SK-N-SH (cell line): Measurements from ENCODE around the gene NAGA. TPM values are rescaled to one million over a fixed set of nuclear protein-coding genes. Genes with fewer than 3 reads are reported as not detected.

Source experiments
- CTCF ChIA-PET: fragments of 300-600, 350-600 bp; formaldehyde crosslinking; extraction: SDS; loops from one replicate; lab custom pipeline; 2021; lab: Yijun Ruan, JAX
- POLR2A ChIA-PET: fragments of 350-600 bp; sonication (Branson Sonifier 250); formaldehyde crosslinking; extraction: SDS; loops from one replicate; lab custom pipeline; 2020; ENCODE audit warnings: antibody characterized with exemption, inconsistent platforms; lab: Yijun Ruan, JAX
- DNase-seq: peaks from one replicate; pipeline ENCODE4 v3.0.0; 2012
- H2AFZ ChIP-seq: fragments of 200-600 bp; sonication (generic); 2 replicates; pipeline ENCODE4 v1.8.1; 2016; ENCODE audit warnings: antibody characterized with exemption, mild to moderate bottlenecking, low read depth
- H3F3A ChIP-seq: fragments of 200-600 bp; sonication (generic); replicated peaks from 2 replicates; pipeline ENCODE3; 2016; ENCODE audit warnings: antibody characterized with exemption, mild to moderate bottlenecking; ENCODE audit not compliant: insufficient read depth
- H3K27ac ChIP-seq, 2 experiments: fragments of 200-500 bp in 1 of 2; fragments of 200-600 bp in 1 of 2; sonication (Bioruptor generic) in 1 of 2; sonication (generic), shearing (Covaris generic) in 1 of 2; 2 replicates each; pipeline versions ENCODE4 v1.5.1 to v1.6.1; 2014 to 2016; ENCODE audit warnings: low read depth in 2 of 2, inconsistent platforms in 1 of 2, low read length in 1 of 2, mild to moderate bottlenecking in 1 of 2, mixed read lengths in 1 of 2
- H3K27me3 ChIP-seq: fragments of 200-600 bp; sonication (generic), shearing (Covaris generic); 2 replicates; pipeline ENCODE4 v1.6.1; 2016; ENCODE audit warnings: mixed run types; ENCODE audit not compliant: insufficient read depth
- H3K36me3 ChIP-seq, 2 experiments: fragments of 200-500 bp in 1 of 2; fragments of 200-600 bp in 1 of 2; sonication (Bioruptor generic) in 1 of 2; sonication (generic) in 1 of 2; replicated peaks in 1 of 2; 2 replicates each; pipeline versions ENCODE3 to v1.5.1; 2014 to 2016; ENCODE audit warnings: low read length in 1 of 2, mild to moderate bottlenecking in 1 of 2; ENCODE audit not compliant: insufficient read depth in 2 of 2, control insufficient read depth in 1 of 2
- H3K4me1 ChIP-seq, 2 experiments: fragments of 200-500 bp in 1 of 2; fragments of 200-600 bp in 1 of 2; sonication (Bioruptor generic) in 1 of 2; sonication (generic), shearing (Covaris generic) in 1 of 2; 2 replicates each; pipeline versions ENCODE4 v1.5.1 to v1.6.1; 2014 to 2016; ENCODE audit warnings: low read depth in 1 of 2, low read length in 1 of 2, mixed run types in 1 of 2; ENCODE audit not compliant: insufficient read depth in 2 of 2, control insufficient read depth in 1 of 2
- H3K4me2 ChIP-seq: fragments of 200-600 bp; sonication (generic), shearing (Covaris generic); 2 replicates; pipeline ENCODE4 v1.6.1; 2017; ENCODE audit warnings: mixed run types
- H3K4me3 ChIP-seq, 2 experiments: fragments of 200-500 bp in 1 of 2; fragments of 200-600 bp in 1 of 2; sonication (Bioruptor generic) in 1 of 2; sonication (generic), shearing (Covaris generic) in 1 of 2; 2 replicates each; pipeline versions ENCODE4 v1.5.1 to v1.8.1; 2014 to 2016; ENCODE audit warnings: low read depth in 2 of 2, inconsistent platforms in 1 of 2, low read length in 1 of 2, mild to moderate bottlenecking in 1 of 2, mixed read lengths in 1 of 2, moderate library complexity in 1 of 2
- H3K79me2 ChIP-seq: fragments of 200-600 bp; sonication (generic); 2 replicates; pipeline ENCODE4 v1.8.1; 2017; ENCODE audit warnings: mild to moderate bottlenecking; ENCODE audit not compliant: insufficient read depth
- H3K9ac ChIP-seq: fragments of 200-600 bp; sonication (generic); 2 replicates; pipeline ENCODE4 v1.6.1; 2017; ENCODE audit warnings: mixed run types
- H3K9me2 ChIP-seq: fragments of 200-600 bp; sonication (generic); 2 replicates; pipeline ENCODE4 v1.6.1; 2017; ENCODE audit warnings: mixed run types
- H3K9me3 ChIP-seq: fragments of 200-600 bp; sonication (generic); 2 replicates; pipeline ENCODE4 v1.6.1; 2017; ENCODE audit warnings: mixed run types, mild to moderate bottlenecking, moderate library complexity
- H4K20me1 ChIP-seq: fragments of 200-600 bp; sonication (generic); 2 replicates; pipeline ENCODE4 v1.6.1; 2017; ENCODE audit warnings: mild to moderate bottlenecking, mixed run types; ENCODE audit not compliant: insufficient read depth
- CHD2 ChIP-seq: fragments of 150-350 bp; IDR thresholded peaks from 2 replicates; pipeline ENCODE4 v1.6.1; 2018; ENCODE audit warnings: low read length; ENCODE audit not compliant: partially characterized antibody
- EP300 ChIP-seq, 2 experiments: IDR thresholded peaks; 2 replicates each; pipeline versions ENCODE4 v1.4.0 to v1.6.1; 2012; ENCODE audit warnings: borderline replicate concordance in 1 of 2, low read depth in 1 of 2, low read length in 1 of 2
- FOSL2 ChIP-seq: IDR thresholded peaks from 2 replicates; pipeline ENCODE4 v1.4.0; 2012; ENCODE audit warnings: low read depth, mild to moderate bottlenecking, moderate library complexity, borderline replicate concordance
- GABPA ChIP-seq: IDR thresholded peaks from 2 replicates; pipeline ENCODE4 v1.4.0; 2012; ENCODE audit warnings: low read depth, mild to moderate bottlenecking
- GATA2 ChIP-seq: sonication (generic); formaldehyde crosslinking; IDR thresholded peaks from 2 replicates; pipeline ENCODE4 v1.5.0; 2020; ENCODE audit warnings: mild to moderate bottlenecking, missing genetic modification reagents
- JUND ChIP-seq: IDR thresholded peaks from 2 replicates; pipeline ENCODE4 v1.4.0; 2012
- MEF2A ChIP-seq: IDR thresholded peaks from 2 replicates; pipeline ENCODE4 v1.4.0; 2012; ENCODE audit warnings: low read depth, borderline replicate concordance
- MXI1 ChIP-seq: IDR thresholded peaks from 2 replicates; pipeline ENCODE4 v1.6.1; 2012; ENCODE audit warnings: mild to moderate bottlenecking, low read depth, low read length, improper control_type of control experiment
- NFIC ChIP-seq: IDR thresholded peaks from 2 replicates; pipeline ENCODE4 v1.4.0; 2012; ENCODE audit warnings: borderline replicate concordance
- NRF1 ChIP-seq: IDR thresholded peaks from 2 replicates; pipeline ENCODE4 v1.6.1; 2012; ENCODE audit warnings: low read depth, mild to moderate bottlenecking, low read length
- RFX5 ChIP-seq: IDR thresholded peaks from 2 replicates; pipeline ENCODE4 v1.6.1; 2012; ENCODE audit warnings: mild to moderate bottlenecking, improper control_type of control experiment, low read length
- RXRA ChIP-seq: IDR thresholded peaks from 2 replicates; pipeline ENCODE4 v1.4.0; 2012; ENCODE audit warnings: low read depth, mild to moderate bottlenecking, borderline replicate concordance
- SIN3A ChIP-seq: IDR thresholded peaks from 2 replicates; pipeline ENCODE4 v1.6.1; 2012; ENCODE audit warnings: low read depth, mild to moderate bottlenecking, low read length, moderate library complexity, borderline replicate concordance
- TAF1 ChIP-seq: IDR thresholded peaks from 2 replicates; pipeline ENCODE4 v1.6.1; 2012; ENCODE audit warnings: low read depth, mild to moderate bottlenecking, low read length, moderate library complexity, borderline replicate concordance
- TCF12 ChIP-seq: IDR thresholded peaks from 2 replicates; pipeline ENCODE4 v1.4.0; 2012
- TEAD4 ChIP-seq: IDR thresholded peaks from 2 replicates; pipeline ENCODE4 v1.4.0; 2012; ENCODE audit warnings: mild to moderate bottlenecking, borderline replicate concordance; ENCODE audit not compliant: insufficient read depth
- USF1 ChIP-seq: IDR thresholded peaks from 2 replicates; pipeline ENCODE4 v1.4.0; 2012; ENCODE audit warnings: low read depth, borderline replicate concordance
- YY1 ChIP-seq: IDR thresholded peaks from 2 replicates; pipeline ENCODE4 v1.4.0; 2012; ENCODE audit warnings: low read depth, mild to moderate bottlenecking
- WGBS: methylation state at CpG from one replicate; pipeline ENCODE4 v1.1.6; 2017; ENCODE audit warnings: low lambda C conversion rate; 5-methylcytosine and 5-hydroxymethylcytosine counted together
- polyA plus RNA-seq, 3 experiments: library from polyadenylated mRNA; depleted of rRNA; stranded (reverse); fragments of >200 nt; gene quantifications; 2 replicates each; pipeline ENCODE4 v1.2.3, GENCODE V29; 2012
- TF ChIP-seq, protein P1 (sequence below): fragments of 150-350 bp; IDR thresholded peaks from 2 replicates; pipeline ENCODE4 v1.6.1; 2016; ENCODE audit warnings: mild to moderate bottlenecking, low read depth, low read length
- TF ChIP-seq, protein P2 (sequence below): fragments of 150-350 bp; IDR thresholded peaks from 2 replicates; pipeline ENCODE4 v1.6.1; 2017; ENCODE audit warnings: antibody characterized with exemption, low read length, low read depth, borderline replicate concordance
- TF ChIP-seq, protein P3 (sequence below): IDR thresholded peaks from 2 replicates; pipeline ENCODE4 v1.4.0; 2012; ENCODE audit warnings: low read depth, borderline replicate concordance
- TF ChIP-seq, protein P4 (sequence below): fragments of 200-600 bp; sonication (generic); IDR thresholded peaks from 2 replicates; pipeline ENCODE4 v1.6.1; 2017; ENCODE audit warnings: antibody characterized with exemption, mild to moderate bottlenecking, moderate library complexity

The NAGA gene
- polyA plus RNA-seq, 1 of the 3 experiments (the other 2 are of a cell fraction) = 16.8 TPM

DNA sequence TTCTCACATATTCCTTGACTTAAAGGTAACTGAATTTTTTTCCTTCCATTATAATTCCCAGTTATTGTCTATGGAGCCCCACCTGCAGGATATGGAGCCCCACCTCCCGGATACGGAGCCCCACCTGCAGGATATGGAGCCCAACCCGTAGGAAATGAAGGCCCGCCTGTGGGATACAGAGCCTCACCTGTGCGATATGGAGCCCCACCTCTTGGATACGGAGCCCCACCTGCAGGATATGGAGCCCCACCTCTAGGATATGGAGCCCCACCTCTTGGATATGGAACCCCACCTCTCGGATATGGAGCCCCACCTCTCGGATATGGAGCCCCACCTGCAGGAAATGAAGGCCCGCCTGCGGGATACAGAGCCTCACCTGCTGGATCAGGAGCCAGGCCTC, 43.9 kb downstream of the NAGA start:
- Histone ChIP-seq H3K9me3 (no peaks in the 10 kb centered on the region), H3K9ac (no peak overlapping the region), H2AFZ (no peak overlapping the region), H3K36me3 (no peaks in the 10 kb centered on the region), H4K20me1 (no peaks in the 10 kb centered on the region), H3K79me2 (no peaks in the 10 kb centered on the region), H3K27me3 (no peaks in the 10 kb centered on the region), H3K4me3 (no peak overlapping the region), H3K27ac (no peak overlapping the region), H3K4me2 (no peak overlapping the region), H3F3A (no peaks in the 10 kb centered on the region), H3K4me1 (no peaks in the 10 kb centered on the region), H3K9me2 (no peaks in the 10 kb centered on the region)
- DNase-seq = no peak
- ChIA-PET CTCF (no interaction called here), POLR2A (no interaction called here)
- WGBS = 84% methylated on average over 5 of the region's 10 CpGs
- no peak for TF ChIP-seq CHD2
- TF ChIP-seq SIN3A = no peak
- no peak for TF ChIP-seq EP300 (IDR thresholded peaks at IDR 0.05; ENCODE audit: borderline replicate concordance in 1 of 2, low read depth in 1 of 2, low read length in 1 of 2)
- TF ChIP-seq, protein P1, sequence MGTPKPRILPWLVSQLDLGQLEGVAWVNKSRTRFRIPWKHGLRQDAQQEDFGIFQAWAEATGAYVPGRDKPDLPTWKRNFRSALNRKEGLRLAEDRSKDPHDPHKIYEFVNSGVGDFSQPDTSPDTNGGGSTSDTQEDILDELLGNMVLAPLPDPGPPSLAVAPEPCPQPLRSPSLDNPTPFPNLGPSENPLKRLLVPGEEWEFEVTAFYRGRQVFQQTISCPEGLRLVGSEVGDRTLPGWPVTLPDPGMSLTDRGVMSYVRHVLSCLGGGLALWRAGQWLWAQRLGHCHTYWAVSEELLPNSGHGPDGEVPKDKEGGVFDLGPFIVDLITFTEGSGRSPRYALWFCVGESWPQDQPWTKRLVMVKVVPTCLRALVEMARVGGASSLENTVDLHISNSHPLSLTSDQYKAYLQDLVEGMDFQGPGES = no peak
- TF ChIP-seq GABPA = no peak
- TF ChIP-seq NRF1 = no peak
- no peak for TF ChIP-seq TAF1
- TF ChIP-seq RFX5 = no peak
- TF ChIP-seq, protein P2, sequence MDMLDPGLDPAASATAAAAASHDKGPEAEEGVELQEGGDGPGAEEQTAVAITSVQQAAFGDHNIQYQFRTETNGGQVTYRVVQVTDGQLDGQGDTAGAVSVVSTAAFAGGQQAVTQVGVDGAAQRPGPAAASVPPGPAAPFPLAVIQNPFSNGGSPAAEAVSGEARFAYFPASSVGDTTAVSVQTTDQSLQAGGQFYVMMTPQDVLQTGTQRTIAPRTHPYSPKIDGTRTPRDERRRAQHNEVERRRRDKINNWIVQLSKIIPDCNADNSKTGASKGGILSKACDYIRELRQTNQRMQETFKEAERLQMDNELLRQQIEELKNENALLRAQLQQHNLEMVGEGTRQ = no peak
- TF ChIP-seq MEF2A = no peak
- TF ChIP-seq USF1 = no peak
- TF ChIP-seq TEAD4 = no peak
- TF ChIP-seq NFIC = no peak
- TF ChIP-seq RXRA = no peak
- no peak for TF ChIP-seq TCF12

DNA sequence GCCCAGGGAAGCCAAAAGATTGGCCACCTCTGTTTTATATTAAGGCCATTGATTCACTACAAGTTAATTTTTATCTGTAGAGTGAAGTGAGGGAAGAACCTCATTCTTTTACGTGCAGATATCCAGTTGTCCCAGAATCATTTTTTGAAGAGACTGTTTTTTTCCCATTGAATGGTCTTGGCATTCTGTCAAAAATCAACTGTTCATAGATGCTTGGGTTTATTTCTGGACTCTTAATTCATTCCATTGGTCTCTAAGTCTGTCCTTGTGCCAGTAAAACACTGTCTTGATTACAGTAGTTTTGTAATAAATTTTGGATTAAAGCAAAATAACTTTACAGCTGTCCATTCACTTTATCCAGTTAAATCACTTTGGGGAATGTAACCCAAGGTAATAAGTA, 45.2 kb downstream of the NAGA start:
- CTCF ChIA-PET = no interaction called here
- no peak for TF ChIP-seq YY1
- TF ChIP-seq MXI1 = no peak
- TF ChIP-seq RFX5 = no peak
- no peak for TF ChIP-seq MEF2A
- no peak for TF ChIP-seq GABPA
- no peak for TF ChIP-seq FOSL2
- TF ChIP-seq, protein P1 = no peak
- TF ChIP-seq, protein P3, sequence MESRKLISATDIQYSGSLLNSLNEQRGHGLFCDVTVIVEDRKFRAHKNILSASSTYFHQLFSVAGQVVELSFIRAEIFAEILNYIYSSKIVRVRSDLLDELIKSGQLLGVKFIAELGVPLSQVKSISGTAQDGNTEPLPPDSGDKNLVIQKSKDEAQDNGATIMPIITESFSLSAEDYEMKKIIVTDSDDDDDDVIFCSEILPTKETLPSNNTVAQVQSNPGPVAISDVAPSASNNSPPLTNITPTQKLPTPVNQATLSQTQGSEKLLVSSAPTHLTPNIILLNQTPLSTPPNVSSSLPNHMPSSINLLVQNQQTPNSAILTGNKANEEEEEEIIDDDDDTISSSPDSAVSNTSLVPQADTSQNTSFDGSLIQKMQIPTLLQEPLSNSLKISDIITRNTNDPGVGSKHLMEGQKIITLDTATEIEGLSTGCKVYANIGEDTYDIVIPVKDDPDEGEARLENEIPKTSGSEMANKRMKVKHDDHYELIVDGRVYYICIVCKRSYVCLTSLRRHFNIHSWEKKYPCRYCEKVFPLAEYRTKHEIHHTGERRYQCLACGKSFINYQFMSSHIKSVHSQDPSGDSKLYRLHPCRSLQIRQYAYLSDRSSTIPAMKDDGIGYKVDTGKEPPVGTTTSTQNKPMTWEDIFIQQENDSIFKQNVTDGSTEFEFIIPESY = no peak
- no peak for TF ChIP-seq EP300 (IDR thresholded peaks at IDR 0.05; ENCODE audit: borderline replicate concordance in 1 of 2, low read depth in 1 of 2, low read length in 1 of 2)
- no peak for TF ChIP-seq JUND
- TF ChIP-seq GATA2 (CRISPR knock-in tag) = no peak
- TF ChIP-seq NRF1 = no peak
- TF ChIP-seq, protein P4, sequence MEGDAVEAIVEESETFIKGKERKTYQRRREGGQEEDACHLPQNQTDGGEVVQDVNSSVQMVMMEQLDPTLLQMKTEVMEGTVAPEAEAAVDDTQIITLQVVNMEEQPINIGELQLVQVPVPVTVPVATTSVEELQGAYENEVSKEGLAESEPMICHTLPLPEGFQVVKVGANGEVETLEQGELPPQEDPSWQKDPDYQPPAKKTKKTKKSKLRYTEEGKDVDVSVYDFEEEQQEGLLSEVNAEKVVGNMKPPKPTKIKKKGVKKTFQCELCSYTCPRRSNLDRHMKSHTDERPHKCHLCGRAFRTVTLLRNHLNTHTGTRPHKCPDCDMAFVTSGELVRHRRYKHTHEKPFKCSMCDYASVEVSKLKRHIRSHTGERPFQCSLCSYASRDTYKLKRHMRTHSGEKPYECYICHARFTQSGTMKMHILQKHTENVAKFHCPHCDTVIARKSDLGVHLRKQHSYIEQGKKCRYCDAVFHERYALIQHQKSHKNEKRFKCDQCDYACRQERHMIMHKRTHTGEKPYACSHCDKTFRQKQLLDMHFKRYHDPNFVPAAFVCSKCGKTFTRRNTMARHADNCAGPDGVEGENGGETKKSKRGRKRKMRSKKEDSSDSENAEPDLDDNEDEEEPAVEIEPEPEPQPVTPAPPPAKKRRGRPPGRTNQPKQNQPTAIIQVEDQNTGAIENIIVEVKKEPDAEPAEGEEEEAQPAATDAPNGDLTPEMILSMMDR = no peak

More for the DNA sequence above, 45.2 kb downstream of the NAGA start:
- Histone ChIP-seq H3K79me2 (no peaks in the 10 kb centered on the region), H3K9ac (no peak overlapping the region), H3K9me3 (no peaks in the 10 kb centered on the region), H3K9me2 (no peaks in the 10 kb centered on the region), H3K4me1 (no peaks in the 10 kb centered on the region), H2AFZ (no peak overlapping the region), H3K27me3 (no peaks in the 10 kb centered on the region), H3F3A (no peaks in the 10 kb centered on the region), H3K4me2 (no peak overlapping the region), H4K20me1 (no peaks in the 10 kb centered on the region), H3K4me3 (no peak overlapping the region), H3K27ac (no peak overlapping the region), H3K36me3 (no peaks in the 10 kb centered on the region)
- WGBS = 47% methylated on average over 1 of the region's 1 CpG
- POLR2A ChIA-PET = no interaction called here
- no peak for DNase-seq
